CD14-positive monocyte (primary cell): ENCODE measurements around the gene OS9. TPM values are rescaled to one million over a fixed set of nuclear protein-coding genes. Genes with fewer than 3 reads are reported as not detected.
A peak's percentile ranks its signal among the peaks of the same experiment; 100 is the strongest.

Experiments used
- DNase-seq, 3 donors: peaks; one replicate each; pipeline ENCODE4 v3.0.0-alpha.2; 2011 to 2022
- H2AFZ ChIP-seq: 2 replicates; pipeline ENCODE4 v1.6.0; 2012; ENCODE audit warnings: mild to moderate bottlenecking, low read depth, low read length, inconsistent platforms; ENCODE audit not compliant: insufficient read depth, poor library complexity, severe bottlenecking
- H3K27ac ChIP-seq, 2 donors: 1 replicate in 1 of 2; 2 replicates in 1 of 2; pipeline ENCODE4 v1.5.1; 2012 to 2013; ENCODE audit warnings: low read length in 2 of 2, control low read depth in 1 of 2, inconsistent platforms in 1 of 2, low read depth in 1 of 2, mild to moderate bottlenecking in 1 of 2
- H3K27me3 ChIP-seq, 2 donors: one replicate each; pipeline versions ENCODE4 v1.6.0 to v1.6.1; 2011 to 2013; ENCODE audit warnings: low read length in 2 of 2; ENCODE audit not compliant: control insufficient read depth in 2 of 2, insufficient read depth in 2 of 2
- H3K36me3 ChIP-seq, 2 donors: replicated peaks in 1 of 2; 1 replicate in 1 of 2; 2 replicates in 1 of 2; pipeline versions ENCODE4 v1.5.1 to v1.6.1; 2012 to 2013; ENCODE audit warnings: low read length in 2 of 2, control low read depth in 1 of 2, inconsistent platforms in 1 of 2, mild to moderate bottlenecking in 1 of 2; ENCODE audit not compliant: insufficient read depth in 2 of 2, control insufficient read depth in 1 of 2
- H3K4me1 ChIP-seq, 2 donors: 1 replicate in 1 of 2; 2 replicates in 1 of 2; pipeline versions ENCODE4 v1.5.1 to v1.6.1; 2012 to 2013; ENCODE audit warnings: low read length in 2 of 2, control low read depth in 1 of 2, inconsistent platforms in 1 of 2, mild to moderate bottlenecking in 1 of 2, moderate library complexity in 1 of 2; ENCODE audit not compliant: insufficient read depth in 2 of 2, control insufficient read depth in 1 of 2
- H3K4me2 ChIP-seq: replicated peaks from 2 replicates; pipeline ENCODE3; 2012; ENCODE audit warnings: low read length, moderate library complexity, mild to moderate bottlenecking; ENCODE audit not compliant: poor library complexity, severe bottlenecking; ENCODE audit errors: extremely low read depth
- H3K4me3 ChIP-seq, 3 experiments: fragments of 200-600 bp in 1 of 3; sonication (generic) in 1 of 3; replicated peaks in 1 of 3; 1 replicate in 2 of 3; 2 replicates in 1 of 3; pipeline ENCODE4 v1.5.1; 2011 to 2013; ENCODE audit warnings: low read length in 3 of 3, mild to moderate bottlenecking in 3 of 3, control low read depth in 2 of 3, low read depth in 2 of 3, inconsistent platforms in 1 of 3, moderate library complexity in 1 of 3
- H3K79me2 ChIP-seq: 2 replicates; pipeline ENCODE4 v1.6.0; 2012; ENCODE audit warnings: mild to moderate bottlenecking, control low read depth, inconsistent platforms, low read length, moderate library complexity; ENCODE audit not compliant: insufficient read depth
- H3K9ac ChIP-seq: 2 replicates; pipeline ENCODE4 v1.6.0; 2017; ENCODE audit warnings: low read length, mild to moderate bottlenecking; ENCODE audit not compliant: insufficient read depth, poor library complexity, severe bottlenecking
- H3K9me3 ChIP-seq, 2 donors: replicated peaks in 1 of 2; 1 replicate in 1 of 2; 2 replicates in 1 of 2; pipeline versions ENCODE4 v1.5.1 to v1.6.1; 2012 to 2013; ENCODE audit warnings: low read length in 2 of 2, control low read depth in 1 of 2; ENCODE audit not compliant: control insufficient read depth in 1 of 2, insufficient read depth in 1 of 2
- H4K20me1 ChIP-seq: 2 replicates; pipeline ENCODE4 v1.6.0; 2012; ENCODE audit warnings: mild to moderate bottlenecking, low read length, control low read depth, moderate library complexity; ENCODE audit not compliant: insufficient read depth
- H3K27ac Mint-ChIP-seq, 7 donors: one replicate each; pipeline ENCODE4 v1.8.0; 2020; ENCODE audit warnings: mild to moderate bottlenecking in 7 of 7, mixed read lengths in 7 of 7, moderate library complexity in 6 of 7, inconsistent platforms in 2 of 7
- H3K27me3 Mint-ChIP-seq, 3 donors: one replicate each; pipeline ENCODE4 v1.8.0; 2021 to 2022; ENCODE audit warnings: low read depth in 3 of 3, mild to moderate bottlenecking in 3 of 3, mixed read lengths in 3 of 3, moderate library complexity in 3 of 3, inconsistent platforms in 1 of 3
- H3K36me3 Mint-ChIP-seq, 2 donors: one replicate each; pipeline ENCODE4 v1.8.0; 2020; ENCODE audit warnings: mixed read lengths in 2 of 2, inconsistent platforms in 1 of 2, mild to moderate bottlenecking in 1 of 2
- H3K4me1 Mint-ChIP-seq: one replicate; pipeline ENCODE4 v1.8.0; 2020; ENCODE audit warnings: mild to moderate bottlenecking, mixed read lengths
- H3K4me3 Mint-ChIP-seq, 2 donors: one replicate each; pipeline ENCODE4 v1.8.0; 2020; ENCODE audit warnings: mild to moderate bottlenecking in 2 of 2, mixed read lengths in 2 of 2, moderate library complexity in 1 of 2
- H3K9me3 Mint-ChIP-seq, 7 donors: one replicate each; pipeline ENCODE4 v1.8.0; 2020 to 2022; ENCODE audit warnings: mixed read lengths in 7 of 7, mild to moderate bottlenecking in 6 of 7, moderate library complexity in 6 of 7, inconsistent platforms in 2 of 7
- CTCF ChIP-seq: fragments of 200-600 bp; IDR thresholded peaks from one replicate; pipeline ENCODE4 v1.8.0; 2022; ENCODE audit warnings: antibody characterized with exemption, mild to moderate bottlenecking
- WGBS: methylation state at CpG from one replicate; pipeline ENCODE4 v1.1.5; 2013; ENCODE audit warnings: missing lambda C conversion rate; ENCODE audit not compliant: insufficient coverage; 5-methylcytosine and 5-hydroxymethylcytosine counted together
- intact Hi-C, 2 donors: fragments of 100-400 bp; cut with micrococcal nuclease; formaldehyde crosslinking; loops; one replicate each; pipeline versions ENCODE4 v1.15.0 to v1.15.1; 2023
- polyA plus RNA-seq, 3 donors: library from polyadenylated mRNA; depleted of rRNA in 1 of 3; unstranded in 2 of 3; stranded (reverse) in 1 of 3; fragments of 300-500 nt in 2 of 3; fragments of >200 nt in 1 of 3; fragmentation: Illumina TruSeq in 2 of 3; gene quantifications; 1 replicate in 2 of 3; 2 replicates in 1 of 3; pipeline ENCODE4 v1.2.3, GENCODE V29; 2012 to 2021

OS9 gene
- polyA plus RNA-seq, 3 donors = 90.9 to 484 (median 128) TPM

GRCh38 chr12:57749061-57749460, 55.1 kb downstream of the OS9 start:
- Mint-ChIP-seq H3K9me3 (no peaks in the 10 kb centered on the region), H3K36me3 (peaks cover 22 to 41% of the 10 kb centered on the region in 2 donors), H3K4me1 (peaks cover 40% of the 10 kb centered on the region), H3K4me3 (no peak overlapping the region), H3K27me3 (peaks cover under 1 to 7% (median 2%) of the 10 kb centered on the region in 3 donors), H3K27ac (peak overlapping the region in 2 of 7 donors; percentile 30 to 50)
- no peak overlapping the region for H2AFZ ChIP-seq
- H3K9me3 ChIP-seq = no peaks in the 10 kb centered on the region
- peaks cover 14 to 39% of the 10 kb centered on the region in 2 donors for H3K36me3 ChIP-seq
- H3K4me1 ChIP-seq = peaks cover 30 to 36% of the 10 kb centered on the region in 2 donors
- H3K27me3 ChIP-seq = peaks cover 0 to under 1% of the 10 kb centered on the region in 2 donors
- peaks cover 27% of the 10 kb centered on the region for H3K79me2 ChIP-seq
- H3K9ac ChIP-seq = no peak overlapping the region
- H3K4me2 ChIP-seq = no peak overlapping the region
- no peak overlapping the region for H3K4me3 ChIP-seq
- no peak overlapping the region for H3K27ac ChIP-seq
- intact Hi-C loops = loop anchor here in 1 of 2 donors (10.0 kb wide), 1 partner anchor 186 kb away; no protein-coding TSS in a partner anchor
- 100% methylated on average over 1 of the region's 5 CpGs for WGBS
- no peak for DNase-seq
- no peaks in the 10 kb centered on the region for H4K20me1 ChIP-seq
- no peak for TF ChIP-seq CTCF

- no peak for TF ChIP-seq CTCF
- DNase-seq = no peak
- Histone ChIP-seq H3K4me3 (peak overlapping the region in 1 of 3 experiments; percentile 81), H3K27me3 (peaks cover 0 to 7% of the 10 kb centered on the region in 2 donors), H4K20me1 (no peaks in the 10 kb centered on the region), H3K9me3 (no peaks in the 10 kb centered on the region), H3K4me2 (peak overlapping the region; percentile 88), H3K79me2 (peaks cover 27% of the 10 kb centered on the region), H2AFZ (peak overlapping the region; percentile 92), H3K4me1 (peaks cover 27 to 32% of the 10 kb centered on the region in 2 donors), H3K36me3 (peaks cover 14 to 39% of the 10 kb centered on the region in 2 donors), H3K27ac (peak overlapping the region; percentile 79 to 82), H3K9ac (peak overlapping the region; percentile 72)
- Mint-ChIP-seq H3K4me3 (peak overlapping the region; percentile 82 to 96), H3K36me3 (peaks cover 22 to 43% of the 10 kb centered on the region in 2 donors), H3K27me3 (peaks cover 7 to 13% (median 7%) of the 10 kb centered on the region in 3 donors), H3K9me3 (no peaks in the 10 kb centered on the region), H3K27ac (peak overlapping the region in 6 of 7 donors; percentile 84 to 92 (median 88)), H3K4me1 (peaks cover 37% of the 10 kb centered on the region)
- intact Hi-C loops = loop anchor here in 1 of 2 donors (10.0 kb wide), 1 partner anchor 206 kb away; the partner anchor contains the start of gene DCTN2
- WGBS = 91% methylated on average over 10 of the region's 15 CpGs
Measured at GRCh38 chr12:57750561-57751431, 56.9 kb downstream of the OS9 start.
